ENCODE results near the gene SMC5. TPM values are rescaled to one million over a fixed set of nuclear protein-coding genes. Genes with fewer than 3 reads are reported as not detected.

Gene SMC5
- total RNA-seq, 1 donor from 2014 or later = 25.4 TPM

DNA sequence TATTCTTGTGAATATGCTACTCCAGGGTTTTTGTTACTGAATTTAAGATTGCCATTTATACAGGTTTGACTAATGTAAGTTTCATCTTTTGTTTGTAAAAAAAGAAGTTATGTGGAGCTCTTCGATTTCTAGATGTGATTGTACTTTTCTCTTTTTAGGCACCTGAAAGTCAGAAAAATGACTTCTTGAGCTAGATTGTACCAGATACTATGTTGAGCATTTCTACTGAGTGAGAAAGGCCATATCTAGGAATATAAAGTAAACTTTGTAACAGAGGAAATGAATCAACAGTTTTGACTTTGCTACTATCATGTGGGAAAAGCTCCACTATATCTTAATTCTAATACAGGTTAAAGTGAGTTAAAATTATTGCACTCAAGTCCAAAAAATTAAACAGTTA lies 25.1 kb downstream of the SMC5 start:
- Histone ChIP-seq H3K27me3 (ENCODE audit: control insufficient read depth, insufficient read depth, low read length) (no peaks in the 10 kb centered on the region), H3K4me3 (ENCODE audit: low read depth, low read length) (no peak overlapping the region), H3K36me3 (ENCODE audit: control insufficient read depth, insufficient read depth, low read length) (no peaks in the 10 kb centered on the region)
- DNase-seq (ENCODE audit: low read depth) = no peak
- TF ChIP-seq, protein P1, sequence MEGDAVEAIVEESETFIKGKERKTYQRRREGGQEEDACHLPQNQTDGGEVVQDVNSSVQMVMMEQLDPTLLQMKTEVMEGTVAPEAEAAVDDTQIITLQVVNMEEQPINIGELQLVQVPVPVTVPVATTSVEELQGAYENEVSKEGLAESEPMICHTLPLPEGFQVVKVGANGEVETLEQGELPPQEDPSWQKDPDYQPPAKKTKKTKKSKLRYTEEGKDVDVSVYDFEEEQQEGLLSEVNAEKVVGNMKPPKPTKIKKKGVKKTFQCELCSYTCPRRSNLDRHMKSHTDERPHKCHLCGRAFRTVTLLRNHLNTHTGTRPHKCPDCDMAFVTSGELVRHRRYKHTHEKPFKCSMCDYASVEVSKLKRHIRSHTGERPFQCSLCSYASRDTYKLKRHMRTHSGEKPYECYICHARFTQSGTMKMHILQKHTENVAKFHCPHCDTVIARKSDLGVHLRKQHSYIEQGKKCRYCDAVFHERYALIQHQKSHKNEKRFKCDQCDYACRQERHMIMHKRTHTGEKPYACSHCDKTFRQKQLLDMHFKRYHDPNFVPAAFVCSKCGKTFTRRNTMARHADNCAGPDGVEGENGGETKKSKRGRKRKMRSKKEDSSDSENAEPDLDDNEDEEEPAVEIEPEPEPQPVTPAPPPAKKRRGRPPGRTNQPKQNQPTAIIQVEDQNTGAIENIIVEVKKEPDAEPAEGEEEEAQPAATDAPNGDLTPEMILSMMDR (IDR thresholded peaks at IDR 0.05; ENCODE audit: insufficient read depth, low read length, poor library complexity, severe bottlenecking) = no peak

DNA sequence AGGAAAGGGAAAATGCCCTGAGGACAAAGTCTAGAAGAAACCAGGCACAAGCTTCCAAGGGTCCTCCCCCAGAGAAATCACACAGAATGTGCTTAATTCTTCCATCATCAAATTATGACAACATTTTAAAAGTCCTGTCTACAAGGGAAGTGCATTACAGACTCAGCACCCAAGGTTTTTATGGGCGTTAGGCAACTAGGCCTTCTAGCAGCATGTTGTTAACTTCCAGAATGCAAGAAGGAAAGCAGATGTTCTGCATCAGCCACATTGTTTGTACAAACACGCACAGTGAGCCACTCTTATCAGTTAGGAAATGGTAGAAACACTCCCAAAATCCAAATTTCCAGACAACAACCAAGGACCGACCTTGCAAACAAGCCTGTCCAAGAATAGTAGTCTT lies 26.5 kb downstream of the SMC5 start:
- H3K4me3 ChIP-seq (ENCODE audit: low read depth, low read length) = no peak overlapping the region
- no peaks in the 10 kb centered on the region for H3K27me3 ChIP-seq (ENCODE audit: control insufficient read depth, insufficient read depth, low read length)
- H3K36me3 ChIP-seq (ENCODE audit: control insufficient read depth, insufficient read depth, low read length) = no peaks in the 10 kb centered on the region
- TF ChIP-seq, protein P1 (IDR thresholded peaks at IDR 0.05; ENCODE audit: insufficient read depth, low read length, poor library complexity, severe bottlenecking) = no peak
- DNase-seq (ENCODE audit: low read depth) = no peak

DNA sequence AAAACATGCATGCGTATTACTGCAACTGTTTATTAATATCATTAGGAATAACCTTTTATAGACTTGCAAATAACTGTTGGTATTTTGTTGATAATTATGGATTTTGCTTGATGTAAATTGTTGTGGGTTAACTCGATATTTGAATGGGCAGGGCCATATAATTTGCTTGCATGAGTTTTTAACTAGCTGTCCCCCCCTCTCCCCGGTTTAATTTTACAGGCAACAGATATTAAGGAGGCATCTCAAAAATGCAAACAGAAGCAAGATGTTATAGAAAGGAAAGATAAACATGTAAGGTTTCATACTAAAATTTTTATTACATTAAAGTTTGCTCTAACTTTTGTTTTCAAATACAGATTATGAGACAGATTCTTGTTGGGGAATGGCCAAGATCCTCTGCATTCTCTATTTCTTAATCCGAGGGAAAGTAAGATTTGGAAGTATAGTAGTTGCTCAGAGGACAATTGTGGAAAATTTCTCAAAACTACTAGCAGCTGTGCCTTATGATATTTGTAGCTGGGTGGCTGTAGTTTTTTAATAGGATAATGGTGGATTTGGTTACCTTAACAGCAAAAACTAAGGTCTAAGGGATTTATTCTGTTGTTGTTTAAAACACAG lies 27.3 kb downstream of the SMC5 start:
- H3K4me3 ChIP-seq (ENCODE audit: low read depth, low read length) = no peak overlapping the region

DNA sequence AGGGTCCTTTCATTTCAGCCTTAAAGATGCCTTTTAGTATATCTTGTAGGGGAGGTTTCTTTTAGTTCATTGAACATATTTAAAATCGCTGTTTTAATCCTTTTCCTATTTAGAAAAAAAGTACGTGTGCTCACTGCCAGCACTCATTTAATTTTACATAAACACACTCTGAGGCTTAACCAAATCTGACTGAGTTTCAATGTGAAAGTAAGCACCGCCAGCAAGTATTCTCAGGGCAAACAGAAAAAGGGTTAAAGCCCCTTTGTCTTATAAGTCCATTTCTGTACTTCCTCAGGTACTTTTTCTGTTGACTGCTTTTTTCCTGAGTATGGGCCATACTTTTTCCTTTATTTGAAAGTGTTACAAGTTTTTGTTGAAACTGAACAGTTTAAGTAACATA lies 31.8 kb downstream of the SMC5 start:
- no peaks in the 10 kb centered on the region for H3K27me3 ChIP-seq (ENCODE audit: control insufficient read depth, insufficient read depth, low read length)
- H3K4me3 ChIP-seq (ENCODE audit: low read depth, low read length) = no peak overlapping the region
- no peak for DNase-seq (ENCODE audit: low read depth)
- H3K36me3 ChIP-seq (ENCODE audit: control insufficient read depth, insufficient read depth, low read length) = no peaks in the 10 kb centered on the region
- TF ChIP-seq, protein P1 (IDR thresholded peaks at IDR 0.05; ENCODE audit: insufficient read depth, low read length, poor library complexity, severe bottlenecking) = no peak

More for the DNA sequence above, 27.3 kb downstream of the SMC5 start:
- no peaks in the 10 kb centered on the region for H3K27me3 ChIP-seq (ENCODE audit: control insufficient read depth, insufficient read depth, low read length)
- no peak for DNase-seq (ENCODE audit: low read depth)
- no peaks in the 10 kb centered on the region for H3K36me3 ChIP-seq (ENCODE audit: control insufficient read depth, insufficient read depth, low read length)
- TF ChIP-seq, protein P1 (IDR thresholded peaks at IDR 0.05; ENCODE audit: insufficient read depth, low read length, poor library complexity, severe bottlenecking) = no peak

DNA sequence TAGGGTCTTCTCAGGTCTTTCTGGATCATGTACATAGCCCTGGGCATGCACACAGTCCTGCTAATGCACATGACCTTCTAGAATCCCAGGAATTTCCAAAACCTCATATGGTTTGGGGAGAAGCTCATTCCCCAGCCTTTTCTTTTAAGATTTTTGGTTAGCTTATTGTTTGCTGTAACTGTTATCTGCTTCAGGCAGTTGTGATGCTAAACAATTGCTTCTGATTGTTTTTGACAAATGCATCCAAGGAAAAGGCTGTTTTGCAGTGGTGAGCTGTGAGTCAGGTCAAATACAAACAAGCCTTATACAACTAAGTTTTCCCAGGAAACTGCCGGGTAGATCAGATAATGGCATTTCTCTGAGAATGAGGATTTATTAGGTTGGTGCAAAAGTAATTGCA lies 32.7 kb downstream of the SMC5 start:
- no peak for DNase-seq (ENCODE audit: low read depth)
- H3K36me3 ChIP-seq (ENCODE audit: control insufficient read depth, insufficient read depth, low read length) = no peaks in the 10 kb centered on the region
- H3K4me3 ChIP-seq (ENCODE audit: low read depth, low read length) = no peak overlapping the region
- TF ChIP-seq, protein P1 (IDR thresholded peaks at IDR 0.05; ENCODE audit: insufficient read depth, low read length, poor library complexity, severe bottlenecking) = no peak
- no peaks in the 10 kb centered on the region for H3K27me3 ChIP-seq (ENCODE audit: control insufficient read depth, insufficient read depth, low read length)

DNA sequence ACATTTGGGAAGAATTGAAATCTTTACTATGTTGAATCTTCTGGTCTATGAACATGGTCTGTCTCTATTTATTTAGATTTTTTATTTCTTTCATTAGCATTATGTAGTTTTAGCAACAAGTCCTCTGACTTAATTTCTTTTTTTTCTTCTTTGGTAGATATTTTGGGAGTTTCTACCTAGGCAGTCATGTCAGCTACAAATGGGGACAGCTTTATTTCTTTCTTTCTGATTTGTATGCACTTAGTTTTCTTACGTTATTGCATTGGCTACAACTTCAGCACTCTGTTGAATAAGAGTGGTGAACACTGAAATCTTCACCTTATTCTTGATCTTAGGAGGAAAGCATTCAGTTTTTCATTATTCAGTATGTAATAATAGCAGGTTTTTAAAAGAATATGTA lies 33.5 kb downstream of the SMC5 start:
- Histone ChIP-seq H3K27me3 (ENCODE audit: control insufficient read depth, insufficient read depth, low read length) (no peaks in the 10 kb centered on the region), H3K36me3 (ENCODE audit: control insufficient read depth, insufficient read depth, low read length) (no peaks in the 10 kb centered on the region), H3K4me3 (ENCODE audit: low read depth, low read length) (no peak overlapping the region)
- TF ChIP-seq, protein P1 (IDR thresholded peaks at IDR 0.05; ENCODE audit: insufficient read depth, low read length, poor library complexity, severe bottlenecking) = no peak
- DNase-seq (ENCODE audit: low read depth) = no peak

Data from kidney epithelial cell (primary cell).